Endothelial cell of umbilical vein (primary cell): Measurements from ENCODE around the gene VAV2.

Source experiments
- EZH2 ChIP-seq: IDR thresholded peaks from 2 replicates; pipeline ENCODE4 v1.6.1; 2012; ENCODE audit warnings: borderline replicate concordance, low read depth, mild to moderate bottlenecking, moderate library complexity, low read length, inconsistent platforms; ENCODE audit not compliant: severe bottlenecking
- FOS ChIP-seq: IDR thresholded peaks from 2 replicates; pipeline ENCODE4 v1.6.1; 2011; ENCODE audit warnings: mild to moderate bottlenecking, low read length, moderate library complexity, borderline replicate concordance; ENCODE audit not compliant: insufficient read depth
- JUN ChIP-seq: IDR thresholded peaks from 2 replicates; pipeline ENCODE4 v1.6.1; 2011; ENCODE audit warnings: borderline replicate concordance, low read depth; ENCODE audit not compliant: insufficient read length, insufficient read depth
- MYC ChIP-seq: IDR thresholded peaks from one replicate; pipeline ENCODE4 v1.6.1; 2011; ENCODE audit warnings: mild to moderate bottlenecking, low read depth, low read length
- POLR2A ChIP-seq: IDR thresholded peaks from 2 replicates; pipeline ENCODE4 v1.6.1; 2012; ENCODE audit warnings: low read depth, mild to moderate bottlenecking, control low read depth, low read length
- POLR2AphosphoS5 ChIP-seq: IDR thresholded peaks from 2 replicates; pipeline ENCODE4 v1.6.1; 2012; ENCODE audit warnings: low read depth, mild to moderate bottlenecking, control low read depth, low read length, moderate library complexity; ENCODE audit not compliant: insufficient read depth
- TF ChIP-seq, protein P1 (sequence below): IDR thresholded peaks from 2 replicates; pipeline ENCODE4 v1.6.1; 2011; ENCODE audit not compliant: insufficient read depth, insufficient read length
- TF ChIP-seq, protein P2 (sequence below), 2 donors: IDR thresholded peaks; 1 replicate in 1 of 2; 2 replicates in 1 of 2; pipeline ENCODE4 v1.5.1; 2011; ENCODE audit warnings: low read length in 2 of 2, mild to moderate bottlenecking in 2 of 2, moderate library complexity in 2 of 2, control low read depth in 1 of 2, inconsistent platforms in 1 of 2, low read depth in 1 of 2; ENCODE audit not compliant: insufficient read depth in 1 of 2; ENCODE audit errors: extremely low read depth in 1 of 2

DNA sequence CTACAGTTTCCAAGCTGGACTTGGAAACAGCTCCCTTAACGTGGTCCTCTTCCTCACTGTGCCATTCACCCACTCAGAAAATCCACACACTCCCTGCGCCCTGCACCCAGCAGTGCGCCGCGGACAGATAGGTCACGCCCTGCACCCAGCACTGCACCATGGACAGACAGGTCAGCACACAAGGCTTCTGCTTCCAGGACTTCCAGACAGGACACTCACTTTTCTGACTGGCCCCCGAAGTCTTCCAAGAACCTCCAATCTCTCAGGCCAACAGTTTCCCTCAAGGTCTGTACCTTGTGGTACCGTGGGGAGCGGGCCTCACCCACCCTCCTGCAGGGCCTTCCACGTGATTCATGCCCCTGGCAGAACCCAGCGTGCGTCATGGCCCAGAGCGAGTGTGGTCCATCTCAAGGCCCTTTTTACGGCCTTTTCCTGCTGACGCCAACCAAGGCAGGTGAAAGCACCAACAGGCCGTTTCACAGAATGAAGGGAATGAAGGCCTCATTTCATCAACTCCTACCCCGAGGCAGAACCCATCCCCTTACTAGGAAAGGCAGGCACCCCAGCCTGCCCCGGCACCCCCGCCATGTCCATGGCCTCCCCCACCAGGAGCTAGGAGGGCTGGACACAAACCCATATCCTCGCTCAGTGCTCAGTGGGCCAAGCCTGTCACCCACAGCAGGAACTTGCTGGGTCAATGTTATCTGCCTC, 17.3 kb downstream of the VAV2 start:
- TF ChIP-seq, protein P1, sequence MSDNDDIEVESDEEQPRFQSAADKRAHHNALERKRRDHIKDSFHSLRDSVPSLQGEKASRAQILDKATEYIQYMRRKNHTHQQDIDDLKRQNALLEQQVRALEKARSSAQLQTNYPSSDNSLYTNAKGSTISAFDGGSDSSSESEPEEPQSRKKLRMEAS: no peak
- TF ChIP-seq, protein P2, sequence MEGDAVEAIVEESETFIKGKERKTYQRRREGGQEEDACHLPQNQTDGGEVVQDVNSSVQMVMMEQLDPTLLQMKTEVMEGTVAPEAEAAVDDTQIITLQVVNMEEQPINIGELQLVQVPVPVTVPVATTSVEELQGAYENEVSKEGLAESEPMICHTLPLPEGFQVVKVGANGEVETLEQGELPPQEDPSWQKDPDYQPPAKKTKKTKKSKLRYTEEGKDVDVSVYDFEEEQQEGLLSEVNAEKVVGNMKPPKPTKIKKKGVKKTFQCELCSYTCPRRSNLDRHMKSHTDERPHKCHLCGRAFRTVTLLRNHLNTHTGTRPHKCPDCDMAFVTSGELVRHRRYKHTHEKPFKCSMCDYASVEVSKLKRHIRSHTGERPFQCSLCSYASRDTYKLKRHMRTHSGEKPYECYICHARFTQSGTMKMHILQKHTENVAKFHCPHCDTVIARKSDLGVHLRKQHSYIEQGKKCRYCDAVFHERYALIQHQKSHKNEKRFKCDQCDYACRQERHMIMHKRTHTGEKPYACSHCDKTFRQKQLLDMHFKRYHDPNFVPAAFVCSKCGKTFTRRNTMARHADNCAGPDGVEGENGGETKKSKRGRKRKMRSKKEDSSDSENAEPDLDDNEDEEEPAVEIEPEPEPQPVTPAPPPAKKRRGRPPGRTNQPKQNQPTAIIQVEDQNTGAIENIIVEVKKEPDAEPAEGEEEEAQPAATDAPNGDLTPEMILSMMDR (IDR thresholded peaks at IDR 0.05; ENCODE audit: extremely low read depth in 1 of 2, insufficient read depth in 1 of 2, low read depth in 1 of 2, low read length in 2 of 2): no peak
- TF ChIP-seq MYC (no peak), EZH2 (no peak), POLR2AphosphoS5 (no peak), POLR2A (no peak), FOS (no peak), JUN (no peak)
